Measurements from ENCODE around the gene PRAMEF1. TPM values are rescaled to one million over a fixed set of nuclear protein-coding genes. Genes with fewer than 3 reads are reported as not detected.

Gene PRAMEF1
- total RNA-seq, 1 experiment from 2014 or later, result not detected

- no peak for TF ChIP-seq ZNF532 (CRISPR knock-in tag; IDR thresholded peaks at IDR 0.05; ENCODE audit: borderline replicate concordance)
Measured at GRCh38 chr1:12756273-12756672, 34.9 kb upstream of the PRAMEF1 start (continued).

DNA sequence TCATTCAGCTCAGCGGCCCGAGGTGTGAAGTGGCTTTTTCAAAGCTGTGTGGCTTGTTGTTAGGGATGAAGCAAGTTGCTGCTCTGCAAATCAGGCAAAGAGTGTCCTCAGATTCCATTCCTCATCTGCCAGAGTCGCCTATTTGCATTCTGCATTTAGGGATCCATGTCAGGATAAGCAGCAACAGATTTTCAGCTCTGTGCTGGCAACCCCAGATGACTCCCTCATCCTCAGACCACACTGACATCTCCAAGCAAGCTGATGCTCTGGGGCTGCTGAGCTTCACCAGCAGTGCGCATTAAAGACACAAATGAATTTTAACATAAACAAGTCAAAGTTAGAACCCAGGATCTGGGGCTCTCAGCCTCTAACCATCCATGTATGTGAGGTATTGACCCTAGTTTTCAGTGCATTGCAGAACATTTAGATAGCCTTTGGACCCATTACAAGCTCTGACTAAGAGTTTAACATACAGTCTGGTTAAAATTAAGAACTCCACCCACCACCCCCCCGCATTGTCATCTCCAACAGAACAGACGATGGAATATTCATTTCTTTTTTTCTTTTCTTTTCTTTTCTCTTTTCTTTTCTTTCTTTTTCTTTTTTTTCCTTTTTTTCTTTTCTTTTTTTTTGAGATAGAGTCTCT is 34.3 kb upstream of the PRAMEF1 start:
- no peaks in the 10 kb centered on the region for H3K9me3 Mint-ChIP-seq
- DNase-seq (ENCODE audit: low spot score) (no peak), ATAC-seq (no peak)
- ChIA-PET CTCF (interaction anchor here (0.8 to 1.3 kb wide), 2 partner anchors 481 to 1072 kb away, joined by 3 read pairs; no protein-coding TSS in a partner anchor), POLR2A (no interaction called here)
- H3K4me1 Mint-ChIP-seq, result peaks cover 9% of the 10 kb centered on the region; the same call in 1 of the 2 replicates
- no peaks in the 10 kb centered on the region for H3K36me3 Mint-ChIP-seq
- no peak overlapping the region for H3K27ac Mint-ChIP-seq
- TF ChIP-seq, protein P1, sequence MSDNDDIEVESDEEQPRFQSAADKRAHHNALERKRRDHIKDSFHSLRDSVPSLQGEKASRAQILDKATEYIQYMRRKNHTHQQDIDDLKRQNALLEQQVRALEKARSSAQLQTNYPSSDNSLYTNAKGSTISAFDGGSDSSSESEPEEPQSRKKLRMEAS (CRISPR knock-in tag; IDR thresholded peaks at IDR 0.05), result no peak
- TF ChIP-seq, protein P2, sequence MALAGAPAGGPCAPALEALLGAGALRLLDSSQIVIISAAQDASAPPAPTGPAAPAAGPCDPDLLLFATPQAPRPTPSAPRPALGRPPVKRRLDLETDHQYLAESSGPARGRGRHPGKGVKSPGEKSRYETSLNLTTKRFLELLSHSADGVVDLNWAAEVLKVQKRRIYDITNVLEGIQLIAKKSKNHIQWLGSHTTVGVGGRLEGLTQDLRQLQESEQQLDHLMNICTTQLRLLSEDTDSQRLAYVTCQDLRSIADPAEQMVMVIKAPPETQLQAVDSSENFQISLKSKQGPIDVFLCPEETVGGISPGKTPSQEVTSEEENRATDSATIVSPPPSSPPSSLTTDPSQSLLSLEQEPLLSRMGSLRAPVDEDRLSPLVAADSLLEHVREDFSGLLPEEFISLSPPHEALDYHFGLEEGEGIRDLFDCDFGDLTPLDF (CRISPR knock-in tag; IDR thresholded peaks at IDR 0.05), result no peak
- no peak for TF ChIP-seq EMX1 (CRISPR knock-in tag; IDR thresholded peaks at IDR 0.05)
- no peak for TF ChIP-seq SOX15 (CRISPR knock-in tag; IDR thresholded peaks at IDR 0.05)
- TF ChIP-seq, protein P3, sequence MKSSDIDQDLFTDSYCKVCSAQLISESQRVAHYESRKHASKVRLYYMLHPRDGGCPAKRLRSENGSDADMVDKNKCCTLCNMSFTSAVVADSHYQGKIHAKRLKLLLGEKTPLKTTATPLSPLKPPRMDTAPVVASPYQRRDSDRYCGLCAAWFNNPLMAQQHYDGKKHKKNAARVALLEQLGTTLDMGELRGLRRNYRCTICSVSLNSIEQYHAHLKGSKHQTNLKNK (CRISPR knock-in tag; IDR thresholded peaks at IDR 0.05), result no peak
- TF ChIP-seq USF1 (CRISPR knock-in tag; IDR thresholded peaks at IDR 0.05), result no peak
- no peak for TF ChIP-seq SMAD4 (CRISPR knock-in tag; IDR thresholded peaks at IDR 0.05)
- TF ChIP-seq ESRRA (CRISPR knock-in tag; IDR thresholded peaks at IDR 0.05; ENCODE audit: borderline replicate concordance), result no peak
- no peak for TF ChIP-seq ZNF532 (CRISPR knock-in tag; IDR thresholded peaks at IDR 0.05; ENCODE audit: borderline replicate concordance)
- TF ChIP-seq GABPB1 (CRISPR knock-in tag; IDR thresholded peaks at IDR 0.05), result no peak
- TF ChIP-seq CREB1 (CRISPR knock-in tag; IDR thresholded peaks at IDR 0.05), result no peak
- TF ChIP-seq MYBL2 (CRISPR knock-in tag; IDR thresholded peaks at IDR 0.05), result no peak
- no peak for TF ChIP-seq ZNF138 (CRISPR knock-in tag; conservative IDR thresholded peaks at IDR 0.05)
- H3K4me3 Mint-ChIP-seq, result no peak overlapping the region
- no peaks in the 10 kb centered on the region; the same call in 1 of the 2 replicates for H3K27me3 Mint-ChIP-seq (ENCODE audit: low read depth)

Measured in WTC11 (cell line).